HCT116 (cell line): ENCODE results near the gene KIRREL3. TPM values are rescaled to one million over a fixed set of nuclear protein-coding genes. Genes with fewer than 3 reads are reported as not detected.

Source experiments
- ATAC-seq: fragments of 200-7000 bp; cut with Tn5 transposase; 2 replicates; pipeline ENCODE4 v1.9.1; 2020; ENCODE audit warnings: mild to moderate bottlenecking, moderate library complexity
- BruUV-seq: library from RNA; stranded (reverse); fragments of 400-500 nt; replicated peaks from 2 replicates; lab custom pipeline; 2021; lab: Mats Ljungman, UMichigan
- CTCF ChIA-PET: fragments of 300-600 bp; sonication (Branson Sonifier 250); formaldehyde crosslinking; loops from one replicate; lab custom pipeline; 2021; ENCODE audit warnings: antibody characterized with exemption; lab: Charles Lee
- POLR2A ChIA-PET: fragments of 300-600, 350-600 bp; sonication (Branson Sonifier 250); formaldehyde crosslinking; loops from one replicate; lab custom pipeline; 2021; ENCODE audit warnings: antibody characterized with exemption; lab: Charles Lee
- RAD21 ChIA-PET, 2 experiments: fragments of 300-600 bp; sonication (Branson Sonifier 250); formaldehyde crosslinking; loops; one replicate each; lab custom pipeline; 2023; ENCODE audit warnings: low total read pairs in 2 of 2; ENCODE audit not compliant: uncharacterized antibody in 2 of 2, unreplicated experiment in 2 of 2, low non-redundant PET in 1 of 2; lab: Charles Lee
- DNase-seq: peaks from one replicate; pipeline ENCODE4 v3.0.0-alpha.2; 2010; ENCODE audit warnings: low read depth, low spot score
- H2AFZ ChIP-seq: fragments of 200-600 bp; shearing (Covaris generic), sonication (generic); 2 replicates; pipeline ENCODE4 v1.6.1; 2017; ENCODE audit warnings: low read depth, mixed run types, mixed read lengths, antibody characterized with exemption, low read length; ENCODE audit not compliant: poor library complexity, severe bottlenecking
- H3K27ac ChIP-seq: 2 replicates; pipeline ENCODE4 v1.5.1; 2012; ENCODE audit warnings: low read depth, low read length
- H3K27me3 ChIP-seq: fragments of 200-600 bp; sonication (generic); 2 replicates; pipeline ENCODE4 v1.6.1; 2016; ENCODE audit warnings: mixed run types, low read length, mixed read lengths; ENCODE audit not compliant: insufficient read depth
- H3K36me3 ChIP-seq, 2 experiments: fragments of 200-500 bp in 1 of 2; fragments of 200-600 bp in 1 of 2; sonication (Bioruptor generic) in 1 of 2; sonication (generic) in 1 of 2; 2 replicates each; pipeline versions ENCODE4 v1.5.1 to v1.6.1; 2014 to 2016; ENCODE audit warnings: low read length in 2 of 2, inconsistent platforms in 1 of 2, mixed read lengths in 1 of 2, mixed run types in 1 of 2; ENCODE audit not compliant: insufficient read depth in 2 of 2, control insufficient read depth in 1 of 2
- H3K4me1 ChIP-seq, 2 experiments: fragments of 200-600 bp in 1 of 2; sonication (generic) in 1 of 2; 2 replicates each; pipeline versions ENCODE4 v1.5.1 to v1.6.1; 2012 to 2017; ENCODE audit warnings: low read length in 2 of 2, inconsistent platforms in 1 of 2, mild to moderate bottlenecking in 1 of 2, mixed read lengths in 1 of 2, mixed run types in 1 of 2, moderate library complexity in 1 of 2; ENCODE audit not compliant: insufficient read depth in 2 of 2, control insufficient read depth in 1 of 2
- H3K4me2 ChIP-seq: fragments of 200-600 bp; sonication (generic); 2 replicates; pipeline ENCODE4 v1.6.1; 2017; ENCODE audit warnings: mixed run types, low read length, mixed read lengths
- H3K4me3 ChIP-seq, 2 experiments: fragments of 200-600 bp in 1 of 2; sonication (generic) in 1 of 2; replicated peaks in 1 of 2; 2 replicates each; pipeline ENCODE4 v1.5.1; 2011 to 2016; ENCODE audit warnings: low read length in 2 of 2, control low read depth in 1 of 2, low read depth in 1 of 2, mild to moderate bottlenecking in 1 of 2, mixed read lengths in 1 of 2, mixed run types in 1 of 2
- H3K79me2 ChIP-seq: fragments of 200-600 bp; sonication (generic); 2 replicates; pipeline ENCODE4 v1.6.1; 2017; ENCODE audit warnings: mild to moderate bottlenecking, mixed run types, low read length, moderate library complexity, mixed read lengths; ENCODE audit not compliant: insufficient read depth
- H3K9ac ChIP-seq: fragments of 200-600 bp; sonication (generic); 2 replicates; pipeline ENCODE4 v1.6.1; 2016; ENCODE audit warnings: low read length, mixed read lengths
- H3K9me2 ChIP-seq: fragments of 200-600 bp; sonication (generic), shearing (Covaris generic); 2 replicates; pipeline ENCODE4 v1.6.1; 2017; ENCODE audit warnings: mixed run types, mild to moderate bottlenecking, moderate library complexity; ENCODE audit not compliant: insufficient read depth
- H3K9me3 ChIP-seq, 2 experiments: fragments of 200-500 bp in 1 of 2; fragments of 200-600 bp in 1 of 2; sonication (Bioruptor generic) in 1 of 2; sonication (generic) in 1 of 2; 2 replicates each; pipeline ENCODE4 v1.6.1; 2014 to 2017; ENCODE audit warnings: low read length in 2 of 2, mixed read lengths in 2 of 2, inconsistent platforms in 1 of 2, low read depth in 1 of 2, mild to moderate bottlenecking in 1 of 2, mixed run types in 1 of 2, moderate library complexity in 1 of 2; ENCODE audit not compliant: control insufficient read depth in 1 of 2, insufficient read depth in 1 of 2
- H4K20me1 ChIP-seq: fragments of 200-600 bp; sonication (generic), shearing (Covaris generic); 2 replicates; pipeline ENCODE4 v1.6.1; 2017; ENCODE audit warnings: mixed run types, mild to moderate bottlenecking, moderate library complexity; ENCODE audit not compliant: insufficient read depth
- EGR1 ChIP-seq: IDR thresholded peaks from 2 replicates; pipeline ENCODE4 v1.6.1; 2012; ENCODE audit warnings: low read depth
- ELF1 ChIP-seq: IDR thresholded peaks from 2 replicates; pipeline ENCODE4 v1.6.1; 2012; ENCODE audit warnings: low read depth, borderline replicate concordance
- EZH2 ChIP-seq: fragments of 200-600 bp; sonication (generic); IDR thresholded peaks from 2 replicates; pipeline ENCODE4 v1.6.1; 2017; ENCODE audit warnings: antibody characterized with exemption, mixed run types
- FOSL1 ChIP-seq: IDR thresholded peaks from 2 replicates; pipeline ENCODE4 v1.6.1; 2012; ENCODE audit warnings: low read depth
- JUND ChIP-seq: IDR thresholded peaks from 2 replicates; pipeline ENCODE4 v1.6.1; 2012
- POLR2AphosphoS5 ChIP-seq: IDR thresholded peaks from 2 replicates; pipeline ENCODE4 v1.6.1; 2011; ENCODE audit warnings: mild to moderate bottlenecking, low read depth, low read length, moderate library complexity
- SP1 ChIP-seq: IDR thresholded peaks from 2 replicates; pipeline ENCODE4 v1.6.1; 2012; ENCODE audit warnings: low read depth
- YY1 ChIP-seq: IDR thresholded peaks from 2 replicates; pipeline ENCODE4 v1.6.1; 2011; ENCODE audit warnings: low read length, low read depth, moderate library complexity, mild to moderate bottlenecking; ENCODE audit not compliant: insufficient replicate concordance; ENCODE audit errors: extremely low read depth
- ZFX ChIP-seq: fragments of 450-650 bp; IDR thresholded peaks from 2 replicates; pipeline ENCODE4 v1.6.1; 2017
- ZNF274 ChIP-seq: fragments of 200-500 bp; sonication (Bioruptor generic); IDR thresholded peaks from 2 replicates; pipeline ENCODE4 v1.6.1; 2014; ENCODE audit warnings: mild to moderate bottlenecking, low read depth, low read length, inconsistent platforms
- intact Hi-C: fragments of 100-400 bp; cut with micrococcal nuclease; formaldehyde crosslinking; loops from 2 replicates; pipeline ENCODE4 v1.10.0; 2022
- total RNA-seq: library from RNA; stranded (reverse); gene quantifications from one replicate; pipeline ENCODE4 v1.2.1, GENCODE V29; 2021; ENCODE audit not compliant: unreplicated experiment
- TF ChIP-seq, protein P1 (sequence below): IDR thresholded peaks from 2 replicates; pipeline ENCODE4 v1.6.1; 2012
- TF ChIP-seq, protein P2 (sequence below): IDR thresholded peaks from 2 replicates; pipeline ENCODE4 v1.6.1; 2012
- TF ChIP-seq, protein P3 (sequence below): IDR thresholded peaks from 2 replicates; pipeline ENCODE4 v1.6.1; 2012; ENCODE audit warnings: low read depth
- TF ChIP-seq, protein P4 (sequence below), 3 experiments: fragments of 200-600 bp in 1 of 3; sonication (generic) in 1 of 3; IDR thresholded peaks in 2 of 3; conservative IDR thresholded peaks in 1 of 3; 2 replicates each; pipeline ENCODE4 v1.5.1; 2012 to 2017; ENCODE audit warnings: low read depth in 2 of 3, low read length in 2 of 3, antibody characterized with exemption in 1 of 3, borderline replicate concordance in 1 of 3, control low read depth in 1 of 3, mild to moderate bottlenecking in 1 of 3, mixed read lengths in 1 of 3, mixed run types in 1 of 3, moderate library complexity in 1 of 3; ENCODE audit not compliant: insufficient read depth in 1 of 3

KIRREL3 gene
- total RNA-seq, 1 experiment from 2014 or later = not detected

DNA sequence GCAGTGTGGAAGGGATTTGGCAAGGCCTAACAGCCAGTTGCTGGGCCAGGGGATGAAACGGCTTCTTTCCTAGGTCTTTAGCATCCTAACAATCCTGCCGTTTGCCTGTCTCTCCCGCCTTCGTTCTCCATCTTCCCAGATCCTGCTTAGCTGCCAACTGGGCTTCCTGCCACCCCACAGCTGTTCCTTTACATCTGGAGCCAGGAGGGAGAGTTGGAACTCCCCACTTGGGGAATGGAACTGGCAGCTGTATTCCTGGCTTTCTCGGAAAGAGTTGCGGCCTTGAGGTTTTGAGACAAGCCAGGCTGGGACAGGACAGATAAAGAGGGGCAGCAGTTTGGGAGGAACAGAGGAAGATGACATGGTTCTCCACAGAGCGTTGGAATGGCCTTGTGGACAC is 585.4 kb downstream of the KIRREL3 start (continued):
- TF ChIP-seq POLR2AphosphoS5 = no peak
- no peak for TF ChIP-seq ZNF274
- no peak for TF ChIP-seq YY1
- TF ChIP-seq SP1 = no peak
- no peak for TF ChIP-seq ELF1

DNA sequence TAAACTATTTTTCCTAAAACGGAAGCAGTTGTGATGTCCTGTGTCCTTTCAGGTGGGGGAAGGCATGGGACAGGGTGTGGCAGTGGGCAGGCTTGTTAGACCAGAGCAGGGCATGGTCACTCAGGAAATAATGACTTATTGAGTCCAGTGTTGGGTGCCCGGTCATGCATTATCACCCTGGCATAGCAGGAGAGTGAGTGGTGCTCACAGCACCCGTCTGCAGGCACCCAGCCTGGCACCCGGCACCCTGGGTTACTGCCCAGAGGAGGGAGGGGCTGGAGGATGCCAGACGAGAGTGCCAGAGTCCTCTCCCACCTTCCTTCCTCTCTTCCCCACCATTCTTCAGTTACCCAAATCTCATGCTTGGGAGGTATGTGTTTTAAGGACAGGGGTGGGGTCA is 586.0 kb downstream of the KIRREL3 start:
- H4K20me1 ChIP-seq = no peaks in the 10 kb centered on the region
- intact Hi-C loops = no loop called here
- ChIA-PET CTCF (no interaction called here), RAD21 (no interaction called here)
- H3K79me2 ChIP-seq = no peaks in the 10 kb centered on the region
- H2AFZ ChIP-seq = no peak overlapping the region
- H3K4me1 ChIP-seq = no peaks in the 10 kb centered on the region
- H3K4me3 ChIP-seq = no peak overlapping the region
- DNase-seq = no peak
- BruUV-seq = no TSS peak
- H3K9me3 ChIP-seq = no peaks in the 10 kb centered on the region
- ATAC-seq = no peak
- TF ChIP-seq ZFX (no peak), ELF1 (no peak), EGR1 (no peak), FOSL1 (no peak), POLR2AphosphoS5 (no peak), SP1 (no peak), YY1 (no peak), EZH2 (no peak), JUND (no peak), ZNF274 (no peak)
- TF ChIP-seq, protein P1, sequence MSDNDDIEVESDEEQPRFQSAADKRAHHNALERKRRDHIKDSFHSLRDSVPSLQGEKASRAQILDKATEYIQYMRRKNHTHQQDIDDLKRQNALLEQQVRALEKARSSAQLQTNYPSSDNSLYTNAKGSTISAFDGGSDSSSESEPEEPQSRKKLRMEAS = no peak
- TF ChIP-seq, protein P2, sequence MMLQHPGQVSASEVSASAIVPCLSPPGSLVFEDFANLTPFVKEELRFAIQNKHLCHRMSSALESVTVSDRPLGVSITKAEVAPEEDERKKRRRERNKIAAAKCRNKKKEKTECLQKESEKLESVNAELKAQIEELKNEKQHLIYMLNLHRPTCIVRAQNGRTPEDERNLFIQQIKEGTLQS = no peak
- TF ChIP-seq, protein P3, sequence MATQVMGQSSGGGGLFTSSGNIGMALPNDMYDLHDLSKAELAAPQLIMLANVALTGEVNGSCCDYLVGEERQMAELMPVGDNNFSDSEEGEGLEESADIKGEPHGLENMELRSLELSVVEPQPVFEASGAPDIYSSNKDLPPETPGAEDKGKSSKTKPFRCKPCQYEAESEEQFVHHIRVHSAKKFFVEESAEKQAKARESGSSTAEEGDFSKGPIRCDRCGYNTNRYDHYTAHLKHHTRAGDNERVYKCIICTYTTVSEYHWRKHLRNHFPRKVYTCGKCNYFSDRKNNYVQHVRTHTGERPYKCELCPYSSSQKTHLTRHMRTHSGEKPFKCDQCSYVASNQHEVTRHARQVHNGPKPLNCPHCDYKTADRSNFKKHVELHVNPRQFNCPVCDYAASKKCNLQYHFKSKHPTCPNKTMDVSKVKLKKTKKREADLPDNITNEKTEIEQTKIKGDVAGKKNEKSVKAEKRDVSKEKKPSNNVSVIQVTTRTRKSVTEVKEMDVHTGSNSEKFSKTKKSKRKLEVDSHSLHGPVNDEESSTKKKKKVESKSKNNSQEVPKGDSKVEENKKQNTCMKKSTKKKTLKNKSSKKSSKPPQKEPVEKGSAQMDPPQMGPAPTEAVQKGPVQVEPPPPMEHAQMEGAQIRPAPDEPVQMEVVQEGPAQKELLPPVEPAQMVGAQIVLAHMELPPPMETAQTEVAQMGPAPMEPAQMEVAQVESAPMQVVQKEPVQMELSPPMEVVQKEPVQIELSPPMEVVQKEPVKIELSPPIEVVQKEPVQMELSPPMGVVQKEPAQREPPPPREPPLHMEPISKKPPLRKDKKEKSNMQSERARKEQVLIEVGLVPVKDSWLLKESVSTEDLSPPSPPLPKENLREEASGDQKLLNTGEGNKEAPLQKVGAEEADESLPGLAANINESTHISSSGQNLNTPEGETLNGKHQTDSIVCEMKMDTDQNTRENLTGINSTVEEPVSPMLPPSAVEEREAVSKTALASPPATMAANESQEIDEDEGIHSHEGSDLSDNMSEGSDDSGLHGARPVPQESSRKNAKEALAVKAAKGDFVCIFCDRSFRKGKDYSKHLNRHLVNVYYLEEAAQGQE = no peak
- TF ChIP-seq, protein P4, sequence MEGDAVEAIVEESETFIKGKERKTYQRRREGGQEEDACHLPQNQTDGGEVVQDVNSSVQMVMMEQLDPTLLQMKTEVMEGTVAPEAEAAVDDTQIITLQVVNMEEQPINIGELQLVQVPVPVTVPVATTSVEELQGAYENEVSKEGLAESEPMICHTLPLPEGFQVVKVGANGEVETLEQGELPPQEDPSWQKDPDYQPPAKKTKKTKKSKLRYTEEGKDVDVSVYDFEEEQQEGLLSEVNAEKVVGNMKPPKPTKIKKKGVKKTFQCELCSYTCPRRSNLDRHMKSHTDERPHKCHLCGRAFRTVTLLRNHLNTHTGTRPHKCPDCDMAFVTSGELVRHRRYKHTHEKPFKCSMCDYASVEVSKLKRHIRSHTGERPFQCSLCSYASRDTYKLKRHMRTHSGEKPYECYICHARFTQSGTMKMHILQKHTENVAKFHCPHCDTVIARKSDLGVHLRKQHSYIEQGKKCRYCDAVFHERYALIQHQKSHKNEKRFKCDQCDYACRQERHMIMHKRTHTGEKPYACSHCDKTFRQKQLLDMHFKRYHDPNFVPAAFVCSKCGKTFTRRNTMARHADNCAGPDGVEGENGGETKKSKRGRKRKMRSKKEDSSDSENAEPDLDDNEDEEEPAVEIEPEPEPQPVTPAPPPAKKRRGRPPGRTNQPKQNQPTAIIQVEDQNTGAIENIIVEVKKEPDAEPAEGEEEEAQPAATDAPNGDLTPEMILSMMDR (IDR thresholded peaks at IDR 0.05 in 2 of 3, conservative IDR thresholded peaks at IDR 0.05 in 1 of 3; ENCODE audit: borderline replicate concordance in 1 of 3, insufficient read depth in 1 of 3, low read depth in 2 of 3, low read length in 2 of 3) = no peak
- TF ChIP-seq, all 23 proteins: peak for 0
- POLR2A ChIA-PET = no interaction called here
- Histone ChIP-seq H3K36me3 (no peaks in the 10 kb centered on the region), H3K9me2 (no peaks in the 10 kb centered on the region), H3K27ac (no peak overlapping the region), H3K9ac (no peak overlapping the region), H3K27me3 (no peaks in the 10 kb centered on the region), H3K4me2 (no peak overlapping the region)
